Lung (tissue), 12 donors: ENCODE data around the gene TMEM150B. TPM values are rescaled to one million over a fixed set of nuclear protein-coding genes. Genes with fewer than 3 reads are reported as not detected.

ENCODE experiments used
- ATAC-seq: fragments of 200-7000 bp; cut with Tn5 transposase; one replicate; pipeline ENCODE4 v1.9.1; 2020; ENCODE audit warnings: moderate number of reproducible peaks; ENCODE audit not compliant: insufficient read depth, low FRiP score
- DNase-seq, 3 donors: peaks; one replicate each; pipeline ENCODE4 v3.0.0-alpha.2; 2013 to 2017
- H3K27ac ChIP-seq, 2 donors: one replicate each; pipeline ENCODE4 v1.5.1; 2013; ENCODE audit warnings: mild to moderate bottlenecking in 2 of 2, moderate library complexity in 2 of 2, control low read depth in 1 of 2, inconsistent platforms in 1 of 2, low read depth in 1 of 2, low read length in 1 of 2
- H3K27me3 ChIP-seq, 3 donors: one replicate each; pipeline ENCODE4 v1.5.1; 2013; ENCODE audit warnings: low read length in 2 of 3; ENCODE audit not compliant: control insufficient read depth in 3 of 3, insufficient read depth in 3 of 3
- H3K36me3 ChIP-seq, 4 donors: one replicate each; pipeline ENCODE4 v1.5.1; 2013; ENCODE audit warnings: low read length in 4 of 4, mild to moderate bottlenecking in 1 of 4, moderate library complexity in 1 of 4; ENCODE audit not compliant: control insufficient read depth in 4 of 4, insufficient read depth in 4 of 4
- H3K4me1 ChIP-seq, 5 donors: one replicate each; pipeline ENCODE4 v1.5.1; 2013; ENCODE audit warnings: low read length in 5 of 5, mild to moderate bottlenecking in 2 of 5, moderate library complexity in 1 of 5; ENCODE audit not compliant: control insufficient read depth in 5 of 5, insufficient read depth in 5 of 5
- H3K4me3 ChIP-seq: one replicate; pipeline ENCODE4 v1.5.1; 2013; ENCODE audit warnings: mild to moderate bottlenecking, control low read depth, moderate library complexity
- H3K9ac ChIP-seq, 2 donors: one replicate each; pipeline ENCODE4 v1.5.1; 2013; ENCODE audit warnings: low read length in 2 of 2, control low read depth in 1 of 2; ENCODE audit not compliant: insufficient read depth in 1 of 2
- H3K9me3 ChIP-seq, 4 donors: one replicate each; pipeline ENCODE4 v1.5.1; 2013; ENCODE audit warnings: low read length in 3 of 4, mild to moderate bottlenecking in 1 of 4, moderate library complexity in 1 of 4; ENCODE audit not compliant: control insufficient read depth in 4 of 4, insufficient read depth in 3 of 4
- WGBS, 2 donors: extraction: QIAGEN DNeasy Blood & Tissue Kit; methylation state at CpG; one replicate each; pipeline ENCODE4 v1.1.7; 2013; 5-methylcytosine and 5-hydroxymethylcytosine counted together
- polyA plus RNA-seq, 2 donors: library from polyadenylated mRNA; stranded (reverse); fragments of 200-250 nt; gene quantifications; one replicate each; pipeline ENCODE4 v1.2.1, GENCODE V29; 2013
- total RNA-seq, 2 donors: library from RNA; depleted of rRNA in 1 of 2; stranded (reverse); fragments of >200 nt in 1 of 2; gene quantifications; one replicate each; pipeline ENCODE4 v1.2.1, GENCODE V29; 2014 to 2021
- TF ChIP-seq, protein P1 (sequence below): IDR thresholded peaks from 2 replicates; pipeline ENCODE4 v1.5.1; 2012; ENCODE audit warnings: mild to moderate bottlenecking; ENCODE audit errors: control extremely low read depth, extremely low read depth
- donor health status: control.
- donor health status: control.
- donor health status: Bipolar disorder and iron deficiency.
- donor health status: healthy.
- donor health status: DM: yes; HTN: yes; CAD: no.

Gene TMEM150B
- total and polyA plus RNA-seq, 4 donors, result 2.3 to 23.0 (median 17.0) TPM

DNA sequence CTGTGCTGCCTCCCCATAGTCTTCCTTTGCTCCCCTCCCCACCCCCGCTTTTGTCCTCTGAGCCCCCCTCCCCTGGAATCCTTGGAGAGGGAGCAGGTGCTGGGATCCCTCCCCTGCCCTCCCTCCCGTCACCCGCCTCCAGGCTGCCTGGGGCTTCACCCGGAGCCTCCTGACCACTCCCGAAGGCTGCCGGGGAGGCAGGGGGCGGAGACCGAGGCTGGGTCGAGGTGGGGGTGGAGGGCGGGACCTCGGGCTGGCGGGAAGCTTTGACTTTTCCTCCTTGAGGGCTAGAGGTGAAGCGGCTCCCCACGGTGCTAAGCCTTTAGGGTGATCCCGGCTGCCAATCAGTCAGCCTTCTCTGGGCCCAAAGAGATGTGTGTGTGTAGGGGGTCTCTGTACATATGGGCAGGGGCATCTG lies 16.0 kb upstream of the TMEM150B start:
- Histone ChIP-seq H3K36me3 (peaks cover 0 to 17% (median 6%) of the 10 kb centered on the region in 4 donors), H3K9ac (no peak overlapping the region), H3K27me3 (no peaks in the 10 kb centered on the region), H3K9me3 (no peaks in the 10 kb centered on the region), H3K27ac (no peak overlapping the region), H3K4me1 (peaks cover 6 to 23% (median 9%) of the 10 kb centered on the region in 5 donors), H3K4me3 (no peak overlapping the region)
- DNase-seq (peak; percentile 53 to 79 (median 78)), ATAC-seq (no peak)
- 1 to 5% methylated on average over 14 to 15 of the region's 15 CpGs for WGBS, 2 donors
- TF ChIP-seq, protein P1, sequence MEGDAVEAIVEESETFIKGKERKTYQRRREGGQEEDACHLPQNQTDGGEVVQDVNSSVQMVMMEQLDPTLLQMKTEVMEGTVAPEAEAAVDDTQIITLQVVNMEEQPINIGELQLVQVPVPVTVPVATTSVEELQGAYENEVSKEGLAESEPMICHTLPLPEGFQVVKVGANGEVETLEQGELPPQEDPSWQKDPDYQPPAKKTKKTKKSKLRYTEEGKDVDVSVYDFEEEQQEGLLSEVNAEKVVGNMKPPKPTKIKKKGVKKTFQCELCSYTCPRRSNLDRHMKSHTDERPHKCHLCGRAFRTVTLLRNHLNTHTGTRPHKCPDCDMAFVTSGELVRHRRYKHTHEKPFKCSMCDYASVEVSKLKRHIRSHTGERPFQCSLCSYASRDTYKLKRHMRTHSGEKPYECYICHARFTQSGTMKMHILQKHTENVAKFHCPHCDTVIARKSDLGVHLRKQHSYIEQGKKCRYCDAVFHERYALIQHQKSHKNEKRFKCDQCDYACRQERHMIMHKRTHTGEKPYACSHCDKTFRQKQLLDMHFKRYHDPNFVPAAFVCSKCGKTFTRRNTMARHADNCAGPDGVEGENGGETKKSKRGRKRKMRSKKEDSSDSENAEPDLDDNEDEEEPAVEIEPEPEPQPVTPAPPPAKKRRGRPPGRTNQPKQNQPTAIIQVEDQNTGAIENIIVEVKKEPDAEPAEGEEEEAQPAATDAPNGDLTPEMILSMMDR, result no peak

DNA sequence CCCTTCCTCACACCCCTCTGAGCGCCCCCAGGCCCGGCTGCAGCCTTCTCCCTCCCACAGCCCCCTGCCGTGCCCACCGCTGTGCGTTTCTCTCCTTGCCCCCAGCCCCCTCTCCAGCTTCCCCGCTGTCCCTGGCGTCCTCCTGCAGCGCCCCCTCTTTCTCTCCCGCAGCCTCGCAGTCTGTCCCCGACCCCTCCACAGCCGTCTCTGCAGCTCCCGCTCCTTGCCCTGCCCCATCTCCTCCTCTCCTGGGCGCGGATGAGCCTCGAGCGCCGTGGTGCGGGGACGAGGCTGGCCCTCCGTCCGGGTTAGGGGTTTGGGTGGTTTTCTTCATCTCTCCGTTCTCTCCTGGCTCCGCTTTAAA lies 15.6 kb upstream of the TMEM150B start:
- DNase-seq, result peak; percentile 45 to 57 (median 47)
- Histone ChIP-seq H3K4me3 (peak overlapping the region; percentile 50), H3K36me3 (peaks cover 0 to 17% (median 6%) of the 10 kb centered on the region in 4 donors), H3K4me1 (peaks cover 6 to 23% (median 9%) of the 10 kb centered on the region in 5 donors), H3K9ac (no peak overlapping the region), H3K9me3 (no peaks in the 10 kb centered on the region), H3K27me3 (no peaks in the 10 kb centered on the region), H3K27ac (no peak overlapping the region)
- TF ChIP-seq, protein P1, result no peak
- 1 to 4% methylated on average over 23 to 24 of the region's 24 CpGs for WGBS, 2 donors
- ATAC-seq, result no peak

DNA sequence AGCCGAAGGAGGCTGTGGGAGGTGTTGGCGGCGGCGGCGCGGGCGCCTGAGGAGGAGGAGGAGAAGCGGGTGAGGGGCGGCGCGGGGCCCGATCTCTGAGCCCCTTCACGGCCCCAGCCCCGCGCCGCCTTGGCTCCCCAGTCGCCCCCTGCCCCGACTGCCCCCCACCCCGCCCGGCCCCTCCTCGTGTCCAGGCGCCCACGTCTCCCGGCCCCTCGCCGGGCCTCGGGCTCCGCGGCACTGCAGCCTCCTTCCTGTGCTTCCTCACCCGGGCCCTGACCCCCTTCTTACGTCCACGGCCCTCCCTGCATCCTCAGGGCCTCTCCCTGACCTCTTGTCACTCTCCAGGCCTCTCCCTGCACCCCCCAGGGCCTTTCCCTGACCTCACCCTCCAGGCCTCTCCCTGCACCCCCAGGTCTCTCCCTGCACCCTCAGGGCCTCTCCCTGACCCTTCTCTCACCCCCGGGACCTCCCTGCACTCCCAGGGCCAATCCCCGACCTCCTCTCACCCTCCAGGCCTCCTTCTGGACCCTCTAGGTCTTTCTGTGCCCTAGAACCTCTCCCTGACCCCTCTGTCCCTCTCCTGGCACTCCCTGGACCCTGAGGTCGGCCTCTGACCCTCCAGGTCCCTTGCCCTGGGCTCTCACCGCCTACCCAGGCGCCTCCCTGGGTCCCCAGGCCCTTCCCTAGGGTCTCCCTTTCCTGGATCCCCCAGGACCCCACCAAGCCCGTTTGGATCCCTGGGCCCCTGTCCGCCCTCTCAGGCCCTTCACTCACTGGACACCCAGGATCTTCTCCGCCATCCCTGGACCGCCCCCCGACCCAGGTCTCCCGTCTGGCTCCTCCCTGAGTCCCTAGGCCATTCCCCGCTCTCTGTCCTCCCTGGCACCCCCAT lies 15.0 kb upstream of the TMEM150B start:
- DNase-seq (peak in 2 of 3 donors; percentile 32 to 54), ATAC-seq (no peak)
- H3K36me3 ChIP-seq, result peaks cover 0 to 17% (median 6%) of the 10 kb centered on the region in 4 donors
- H3K27ac ChIP-seq, result peak overlapping the region; percentile 71 to 85
- no peaks in the 10 kb centered on the region for H3K27me3 ChIP-seq
- TF ChIP-seq, protein P1, result no peak
- no peaks in the 10 kb centered on the region for H3K9me3 ChIP-seq
- peak overlapping the region in 1 of 2 donors; percentile 86 for H3K9ac ChIP-seq
- WGBS, 2 donors, result 4 to 7% methylated on average over 28 to 44 of the region's 44 CpGs
- peaks cover 6 to 23% (median 9%) of the 10 kb centered on the region in 5 donors for H3K4me1 ChIP-seq
- H3K4me3 ChIP-seq, result peak overlapping the region; percentile 50
